HG03460 (cell line): Measurements from ENCODE around the gene ELK4.

ENCODE experiments used
- ATAC-seq: cut with Tn5 transposase; IDR thresholded peaks from one replicate; pipeline ENCODE4 v1.9.1; 2021; ENCODE audit not compliant: unreplicated experiment

The ELK4 gene

DNA sequence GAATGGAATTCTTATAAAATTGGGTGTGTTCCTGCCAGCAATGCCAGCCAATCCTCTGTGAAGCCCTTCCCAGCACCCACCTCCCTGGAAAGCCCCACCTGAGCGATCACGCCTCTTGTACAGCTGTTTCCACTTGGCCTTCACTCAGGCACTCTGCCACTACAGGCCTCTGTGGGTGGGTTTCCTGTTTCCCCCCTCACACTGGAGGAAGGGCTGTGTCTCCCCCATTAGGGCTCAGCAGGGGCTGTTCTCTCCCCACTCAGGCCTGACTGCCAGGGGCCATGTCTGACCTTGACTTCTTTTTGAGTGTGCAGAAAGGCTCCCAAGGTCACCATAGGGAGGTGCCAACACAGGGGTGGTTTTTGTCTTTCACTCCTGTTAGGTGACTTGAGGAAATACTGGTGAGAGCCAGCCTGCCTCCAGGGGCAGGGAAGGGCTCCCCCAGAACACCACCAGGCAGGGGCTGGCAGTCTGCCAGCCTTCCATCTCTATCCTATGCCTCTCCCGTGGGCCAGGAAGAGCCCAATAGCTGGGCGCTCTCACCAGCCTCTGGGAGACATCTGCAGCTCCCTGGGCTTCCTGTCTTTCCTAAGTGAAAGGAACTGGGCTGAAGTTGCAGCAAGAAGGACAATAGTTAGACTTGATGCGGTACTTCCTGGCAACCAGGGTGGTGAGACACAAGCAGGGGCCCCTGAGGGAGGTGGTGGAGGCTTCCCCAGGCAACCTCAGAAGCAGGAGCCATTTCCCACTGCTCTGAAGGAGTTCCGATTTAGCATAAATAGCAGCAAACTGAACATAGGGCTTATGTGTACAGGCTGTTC lies 49.1 kb downstream of the ELK4 start:
- no peak for ATAC-seq

DNA sequence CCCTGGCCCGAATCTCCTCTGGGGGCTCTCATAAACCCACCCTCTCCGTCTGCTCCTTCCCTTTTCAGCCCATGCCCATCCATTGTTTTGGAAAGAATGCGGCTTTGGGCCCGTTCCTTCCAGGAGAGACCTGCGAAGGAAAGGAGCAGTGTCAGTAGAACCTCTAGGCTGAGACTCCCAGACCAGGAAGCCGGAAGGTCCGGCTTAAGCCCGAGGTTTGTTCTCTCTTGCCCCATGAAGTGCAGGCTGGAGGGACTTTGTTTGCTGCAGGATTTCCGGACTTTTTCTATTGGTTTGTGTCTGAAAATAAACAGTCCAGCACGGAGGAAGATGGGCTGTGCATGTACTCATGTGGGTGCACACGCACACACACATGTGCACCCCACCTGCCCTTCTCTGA lies 49.8 kb downstream of the ELK4 start:
- ATAC-seq = no peak

DNA sequence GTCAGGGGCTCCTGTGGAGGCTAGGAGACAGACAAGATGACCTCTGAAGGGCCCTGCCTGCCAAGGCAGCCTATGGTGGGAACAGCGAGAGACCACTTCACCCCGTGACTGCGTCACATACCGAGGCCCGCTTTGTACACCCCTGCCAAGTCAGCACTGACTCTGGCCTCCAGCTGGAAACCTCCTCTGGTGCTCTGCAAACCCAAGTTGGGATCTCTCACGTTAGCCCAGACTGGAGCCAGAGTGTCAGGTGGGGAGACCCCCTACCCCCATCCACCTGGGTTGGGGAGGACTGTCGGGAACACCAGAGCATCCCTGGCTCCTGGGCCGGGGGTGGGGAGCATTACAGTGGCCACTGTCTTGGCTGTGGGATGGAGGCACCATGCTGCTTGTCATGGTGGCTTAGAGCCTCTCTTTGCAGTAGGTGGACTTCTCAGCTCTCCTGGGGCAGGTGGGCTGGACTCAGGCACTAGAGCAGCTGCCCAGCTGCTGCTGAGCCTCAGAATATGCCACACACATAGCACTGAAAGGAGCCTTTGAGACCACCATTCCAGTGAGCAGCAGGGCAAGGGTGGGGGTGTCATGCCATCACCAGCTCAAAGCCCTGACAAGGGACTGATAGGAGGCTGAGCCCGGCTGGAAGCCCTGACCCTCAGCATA lies 50.4 kb downstream of the ELK4 start:
- no peak for ATAC-seq

DNA sequence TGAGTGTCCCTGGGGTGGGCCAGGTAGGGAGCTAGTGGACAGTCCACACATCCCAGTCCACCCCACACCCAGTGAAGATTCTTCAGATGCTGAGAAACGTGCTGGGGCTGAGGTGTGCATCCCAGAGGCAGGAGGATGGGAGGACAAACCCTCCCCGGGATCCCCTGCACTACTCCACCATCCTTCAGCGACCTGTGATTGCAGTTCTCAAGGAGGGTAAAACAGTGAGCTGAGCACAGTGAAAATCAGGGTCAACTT lies 51.0 kb downstream of the ELK4 start:
- no peak for ATAC-seq

DNA sequence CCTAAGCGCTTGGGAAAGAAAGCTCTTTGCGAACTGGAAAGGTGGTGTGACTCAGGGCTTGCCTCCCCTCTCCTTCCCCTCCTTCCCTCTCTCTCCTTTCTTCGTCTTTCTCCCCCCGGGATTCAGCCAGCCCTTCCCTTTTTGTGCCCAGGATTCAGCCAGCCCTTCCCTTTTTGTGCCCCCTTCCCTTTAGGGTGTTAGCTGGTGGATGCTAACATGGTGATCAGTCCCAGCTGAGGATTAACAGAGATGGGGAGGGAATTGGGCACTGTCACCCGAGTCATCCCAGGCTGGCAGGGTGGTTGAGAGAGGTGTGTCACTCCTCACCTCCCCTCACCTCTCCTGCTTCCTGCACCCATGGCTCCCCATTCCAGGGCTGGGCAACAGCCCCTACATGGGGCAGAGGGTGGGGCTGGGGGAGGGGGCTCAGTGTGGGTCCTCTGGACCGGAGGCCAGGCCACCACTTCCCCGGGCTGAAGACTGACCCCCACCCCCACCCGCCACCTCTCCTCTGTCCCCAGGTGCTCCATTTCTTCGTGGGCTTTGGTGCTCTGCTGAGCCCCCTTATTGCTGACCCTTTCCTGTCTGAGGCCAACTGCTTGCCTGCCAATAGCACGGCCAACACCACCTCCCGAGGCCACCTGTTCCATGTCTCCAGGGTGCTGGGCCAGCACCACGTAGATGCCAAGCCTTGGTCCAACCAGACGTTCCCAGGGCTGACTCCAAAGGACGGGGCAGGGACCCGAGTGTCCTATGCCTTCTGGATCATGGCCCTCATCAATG lies 51.5 kb downstream of the ELK4 start:
- ATAC-seq = no peak

DNA sequence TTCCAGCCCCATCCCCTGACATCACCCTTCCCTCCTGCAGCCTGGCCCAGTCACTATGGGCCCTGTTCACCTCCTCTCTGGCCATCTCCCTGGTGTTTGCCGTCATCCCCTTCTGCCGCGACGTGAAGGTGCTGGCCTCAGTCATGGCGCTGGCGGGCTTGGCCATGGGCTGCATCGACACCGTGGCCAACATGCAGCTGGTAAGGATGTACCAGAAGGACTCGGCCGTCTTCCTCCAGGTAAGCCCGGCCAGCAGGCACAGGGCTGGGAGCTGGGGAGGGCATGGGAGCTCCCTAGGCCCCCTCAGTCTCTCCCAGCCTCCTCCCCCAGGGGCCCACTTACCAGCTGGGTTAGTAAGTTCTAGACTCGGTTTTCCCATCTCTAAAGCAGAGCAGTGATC lies 52.1 kb downstream of the ELK4 start:
- no peak for ATAC-seq

DNA sequence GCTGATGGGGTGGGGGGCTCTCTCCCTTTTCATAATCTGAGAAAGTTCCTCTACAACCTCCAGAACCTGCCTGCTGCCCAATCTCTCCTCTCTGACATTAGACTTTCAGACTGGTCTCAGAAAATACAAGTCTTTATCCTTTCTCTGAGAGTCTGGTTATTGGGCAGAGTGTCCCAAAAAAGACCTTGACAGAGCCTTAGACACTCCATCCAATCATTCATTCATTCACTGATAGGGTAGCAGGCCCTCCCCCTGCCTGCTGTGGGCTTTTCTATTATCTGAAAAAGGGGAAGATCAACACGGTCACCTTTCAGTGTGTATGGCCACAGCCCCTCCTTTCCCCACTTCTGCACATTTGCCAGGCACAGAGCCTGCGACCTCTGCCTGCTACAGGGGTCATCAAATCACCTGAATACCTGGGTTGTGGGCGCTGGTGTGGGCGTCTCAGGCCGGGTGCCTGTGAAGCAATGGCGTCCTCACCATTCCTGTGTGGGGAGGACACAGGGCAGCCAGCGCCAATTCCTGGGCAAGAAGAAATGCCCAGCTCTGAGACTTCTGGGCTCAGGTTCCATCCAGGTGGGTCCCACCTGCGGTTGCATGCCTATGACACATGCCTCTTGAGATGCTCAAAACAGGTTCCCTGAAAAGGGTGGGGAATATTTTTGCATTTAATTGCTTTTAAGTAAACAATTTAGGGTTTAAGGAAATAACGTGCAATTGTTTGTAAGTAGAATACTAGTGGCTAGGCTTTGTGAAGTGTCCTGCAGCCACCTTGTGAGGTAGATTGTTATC lies 52.8 kb downstream of the ELK4 start:
- ATAC-seq = no peak

- no peak for ATAC-seq
Observed at GRCh38 chr1:205577874-205578658, 53.7 kb downstream of the ELK4 start.

DNA sequence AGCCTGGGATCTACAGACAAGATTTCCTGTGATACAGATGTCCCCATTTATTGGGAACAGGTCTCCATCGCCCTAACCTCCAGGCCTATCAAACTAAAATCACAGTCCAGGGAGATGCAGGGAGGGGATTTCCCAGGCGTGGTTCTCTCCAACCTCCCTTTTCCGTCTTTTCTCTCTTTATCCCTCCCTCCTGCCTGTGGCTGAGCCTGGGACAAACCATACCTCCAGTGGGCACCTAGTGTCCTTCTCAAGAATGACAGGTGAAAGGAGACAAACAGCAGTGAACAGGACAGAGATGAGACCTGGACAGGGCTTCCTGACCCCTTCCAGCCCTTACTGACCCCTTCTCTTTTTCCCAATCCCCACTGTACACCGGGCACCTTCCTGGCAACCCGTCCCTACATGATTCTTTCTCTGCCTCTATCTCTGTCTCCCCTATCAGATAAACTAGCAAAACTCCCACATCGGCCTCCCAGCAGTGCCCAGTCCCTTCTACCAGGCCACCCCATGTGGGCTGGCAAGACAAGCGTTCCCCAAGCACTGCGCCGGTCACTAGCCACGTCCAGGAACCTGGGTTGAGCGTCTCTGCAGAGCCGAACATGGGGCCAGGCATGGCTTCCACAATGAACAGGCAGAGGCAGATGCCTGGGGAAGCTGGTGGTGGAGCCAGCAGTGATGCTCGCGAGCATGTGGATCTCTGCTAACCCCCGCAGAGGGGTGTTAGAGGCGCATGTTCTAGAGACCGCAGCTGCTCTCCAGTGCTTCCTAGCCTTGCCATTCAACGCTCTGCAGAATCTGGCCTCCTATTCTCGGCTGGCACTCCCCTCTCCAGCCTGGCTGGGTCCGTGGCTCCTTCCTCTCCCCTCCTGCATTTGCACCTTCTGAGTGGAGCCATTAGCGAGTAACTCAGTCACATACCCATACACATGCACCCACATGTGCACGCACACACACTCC lies 54.7 kb downstream of the ELK4 start:
- ATAC-seq = no peak

DNA sequence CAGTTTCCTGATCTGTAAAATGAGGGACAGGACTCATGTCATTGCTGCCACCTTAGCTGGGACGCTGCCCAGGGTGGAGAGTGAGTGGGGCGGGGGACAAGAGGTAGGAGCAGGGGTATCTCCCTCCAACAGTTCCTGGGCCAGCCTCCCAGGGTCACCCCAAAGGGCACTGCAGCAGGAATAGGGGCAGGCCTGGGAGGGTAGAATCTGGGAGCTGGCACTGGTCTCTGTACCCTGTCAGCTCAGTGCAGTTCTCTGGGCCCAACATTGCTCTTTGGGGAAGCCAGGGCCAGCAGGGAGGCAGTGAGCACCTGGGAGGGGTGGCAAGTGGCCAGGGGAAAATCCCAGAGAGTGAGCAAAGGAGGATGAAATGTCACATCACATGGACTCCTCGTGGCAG lies 55.8 kb downstream of the ELK4 start:
- no peak for ATAC-seq

GRCh38 chr1:205575294-205575885 lies 56.4 kb downstream of the ELK4 start:
- ATAC-seq = no peak

DNA sequence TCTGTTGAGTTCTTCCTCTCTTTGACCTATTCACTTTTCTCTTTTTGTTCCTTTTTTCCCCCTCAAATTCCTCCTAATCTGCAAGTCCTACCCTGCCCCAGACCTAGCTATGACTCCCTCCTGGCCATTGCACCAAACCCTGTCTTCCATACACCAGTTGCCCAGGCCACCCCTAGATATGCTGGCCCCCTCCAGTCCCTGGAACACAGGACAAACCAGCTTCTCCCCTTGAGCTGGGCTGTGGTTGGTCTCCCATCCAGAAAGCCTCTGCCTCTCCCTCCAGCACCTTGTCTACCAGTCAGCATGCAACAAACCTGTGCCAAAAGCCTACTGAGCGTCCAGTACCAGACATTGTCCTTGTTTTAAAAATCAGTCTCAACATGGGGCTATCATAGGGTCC lies 59.4 kb downstream of the ELK4 start:
- ATAC-seq = no peak

DNA sequence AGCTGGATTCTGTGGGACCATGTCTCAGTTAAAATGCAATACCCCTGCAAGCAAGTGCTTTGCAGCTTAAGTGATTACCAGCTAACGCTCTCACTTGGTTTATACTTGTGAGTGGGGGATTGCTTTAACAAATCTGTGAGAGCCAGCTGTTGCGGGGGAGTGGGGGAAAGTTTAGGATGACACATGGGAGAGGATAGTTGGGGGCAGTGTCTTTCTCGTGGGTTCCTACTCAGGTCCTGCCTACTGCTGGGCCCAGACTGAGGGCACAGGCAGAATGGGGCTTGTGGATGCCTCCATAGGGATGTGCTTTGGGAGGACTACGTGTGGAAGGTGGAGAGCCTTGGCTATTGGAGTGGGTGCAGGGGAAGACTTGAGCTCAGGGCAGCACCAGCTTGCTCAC lies 60.1 kb downstream of the ELK4 start:
- ATAC-seq = no peak

- no peak for ATAC-seq
Observed at GRCh38 chr1:205570796-205571537, 60.8 kb downstream of the ELK4 start.

DNA sequence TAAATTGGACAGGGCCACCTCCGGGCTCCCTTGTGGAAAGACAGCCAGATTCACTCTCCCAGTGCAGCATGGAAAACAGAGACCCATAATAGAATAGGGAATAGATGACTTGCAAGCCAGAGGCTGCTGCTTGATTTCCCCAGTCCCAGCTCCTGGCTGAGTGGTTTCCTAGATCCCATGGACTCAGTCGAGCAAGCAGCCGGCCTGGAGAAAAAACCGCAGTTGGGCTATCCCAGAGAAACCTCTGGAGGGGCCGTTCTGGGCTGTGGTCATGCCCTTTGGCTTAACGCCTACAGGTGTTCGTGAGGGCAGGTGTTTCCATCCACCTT lies 61.7 kb downstream of the ELK4 start:
- ATAC-seq = no peak

DNA sequence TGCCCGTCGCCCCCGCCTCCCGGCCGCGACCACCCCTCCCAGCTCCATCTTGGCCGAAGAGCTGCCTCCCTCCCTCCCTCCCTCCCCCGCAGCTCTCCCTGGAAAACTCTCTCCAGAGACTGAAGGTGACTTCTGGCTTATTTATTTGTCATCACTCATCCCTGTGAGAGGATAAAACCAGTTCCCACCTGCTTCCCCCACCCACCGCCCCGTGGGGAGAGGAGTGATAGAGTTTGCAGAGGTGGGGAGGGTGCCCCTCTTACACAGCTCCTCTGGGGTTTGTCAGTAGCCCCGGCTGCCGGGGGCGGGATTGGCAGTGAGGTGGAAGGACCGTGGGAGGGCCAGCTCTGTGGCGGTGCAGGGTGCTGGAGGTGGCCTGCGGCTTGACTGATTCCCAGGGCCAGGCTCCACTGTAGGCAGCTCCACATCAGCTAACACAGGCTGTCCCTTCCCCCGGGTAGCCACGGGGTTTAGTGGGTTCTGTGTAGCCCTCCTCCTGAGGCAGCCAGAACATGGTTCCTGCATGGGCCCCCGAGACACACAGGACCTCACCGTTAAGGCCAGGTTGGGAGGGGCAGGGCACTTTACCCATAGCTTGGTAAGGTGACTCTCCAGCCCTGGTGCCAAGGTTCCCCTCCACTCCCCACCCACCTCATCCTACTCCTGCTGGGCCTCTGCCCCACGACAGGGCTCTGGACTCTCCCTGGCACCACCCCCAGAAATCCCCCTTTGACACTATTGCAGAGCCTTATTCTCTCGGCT lies 62.2 kb downstream of the ELK4 start:
- no peak for ATAC-seq

DNA sequence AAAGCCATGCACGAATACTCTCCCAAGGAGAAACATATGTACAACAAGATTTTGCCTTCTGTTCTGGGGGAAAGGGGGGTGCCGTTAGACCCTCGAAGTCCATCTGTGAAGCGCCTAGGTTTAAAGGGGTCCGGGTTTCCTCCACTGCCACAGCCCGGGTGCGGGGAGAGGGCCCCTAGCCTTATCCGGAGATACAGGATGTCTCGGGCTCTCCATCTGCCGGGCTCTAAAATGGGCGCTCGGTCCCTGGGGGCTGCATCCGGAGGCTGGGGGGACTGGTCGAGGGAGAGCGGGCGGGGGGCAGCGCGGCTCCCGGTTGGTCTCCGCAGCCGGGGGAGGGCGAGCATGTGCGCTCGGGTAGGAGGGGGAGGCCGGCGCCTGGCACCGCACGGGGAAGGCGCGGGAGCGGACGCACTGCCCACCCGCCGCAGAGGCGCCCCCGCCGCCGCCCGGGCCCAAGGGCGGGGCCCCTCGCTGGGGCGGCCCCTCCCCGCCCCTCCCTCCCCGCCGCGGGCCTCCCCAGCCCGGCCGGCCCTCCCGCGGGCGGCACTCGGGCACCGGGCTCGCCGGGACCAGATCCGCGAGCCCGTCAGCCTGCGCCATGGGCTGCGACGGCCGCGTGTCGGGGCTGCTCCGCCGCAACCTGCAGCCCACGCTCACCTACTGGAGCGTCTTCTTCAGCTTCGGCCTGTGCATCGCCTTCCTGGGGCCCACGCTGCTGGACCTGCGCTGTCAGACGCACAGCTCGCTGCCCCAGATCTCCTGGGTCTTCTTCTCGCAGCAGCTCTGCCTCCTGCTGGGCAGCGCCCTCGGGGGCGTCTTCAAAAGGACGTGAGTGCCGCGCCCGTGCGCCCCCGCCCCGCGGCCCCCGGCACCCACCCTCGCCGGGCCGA lies 63.1 kb downstream of the ELK4 start:
- ATAC-seq = no peak
